ENCODE measurements around the gene MRM3.
"Not testable (repeated sequence)": the region's sequence is repeated elsewhere in the genome, so short reads cannot be mapped to it uniquely, and the experiment has no call there.

Gene MRM3

DNA sequence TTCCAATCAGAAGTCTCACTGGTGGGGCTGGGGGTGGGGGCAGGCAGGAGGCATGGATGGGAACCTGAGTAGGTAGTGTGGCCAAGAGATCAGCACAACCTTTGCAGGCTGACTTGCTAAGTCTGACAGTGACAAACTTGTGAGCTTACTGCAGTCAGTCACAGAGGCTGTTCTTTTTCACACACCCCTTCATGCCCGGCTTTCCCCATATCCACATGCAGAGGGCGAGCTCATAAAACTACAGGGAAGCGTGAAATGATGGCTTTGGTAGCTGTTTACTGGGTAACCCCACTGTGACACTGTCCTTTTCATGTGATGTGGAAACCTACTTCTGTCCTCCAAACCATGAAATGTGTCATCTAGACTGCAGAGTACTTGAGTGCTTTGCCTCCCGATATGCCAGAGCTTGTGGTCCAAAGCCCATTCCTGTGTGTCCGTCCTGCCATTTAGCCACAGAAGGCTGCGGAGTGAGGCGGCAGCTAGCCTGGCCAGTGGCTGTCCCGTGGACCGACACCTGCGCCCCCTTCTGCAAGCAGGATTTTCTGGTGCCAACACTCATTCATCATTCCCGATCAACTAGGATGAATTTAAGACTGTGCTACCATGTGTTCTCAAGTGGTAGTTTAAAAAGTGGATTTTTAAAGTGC, 39.9 kb upstream of the MRM3 start:
- no peak for DNase-seq (ENCODE audit: low read depth in 2 of 2)
- TF ChIP-seq, protein P1, sequence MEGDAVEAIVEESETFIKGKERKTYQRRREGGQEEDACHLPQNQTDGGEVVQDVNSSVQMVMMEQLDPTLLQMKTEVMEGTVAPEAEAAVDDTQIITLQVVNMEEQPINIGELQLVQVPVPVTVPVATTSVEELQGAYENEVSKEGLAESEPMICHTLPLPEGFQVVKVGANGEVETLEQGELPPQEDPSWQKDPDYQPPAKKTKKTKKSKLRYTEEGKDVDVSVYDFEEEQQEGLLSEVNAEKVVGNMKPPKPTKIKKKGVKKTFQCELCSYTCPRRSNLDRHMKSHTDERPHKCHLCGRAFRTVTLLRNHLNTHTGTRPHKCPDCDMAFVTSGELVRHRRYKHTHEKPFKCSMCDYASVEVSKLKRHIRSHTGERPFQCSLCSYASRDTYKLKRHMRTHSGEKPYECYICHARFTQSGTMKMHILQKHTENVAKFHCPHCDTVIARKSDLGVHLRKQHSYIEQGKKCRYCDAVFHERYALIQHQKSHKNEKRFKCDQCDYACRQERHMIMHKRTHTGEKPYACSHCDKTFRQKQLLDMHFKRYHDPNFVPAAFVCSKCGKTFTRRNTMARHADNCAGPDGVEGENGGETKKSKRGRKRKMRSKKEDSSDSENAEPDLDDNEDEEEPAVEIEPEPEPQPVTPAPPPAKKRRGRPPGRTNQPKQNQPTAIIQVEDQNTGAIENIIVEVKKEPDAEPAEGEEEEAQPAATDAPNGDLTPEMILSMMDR (IDR thresholded peaks at IDR 0.05; ENCODE audit: low read depth, low read length), result no peak
- no peak overlapping the region for H3K4me3 ChIP-seq (replicated peaks in 1 of 2; ENCODE audit: low read depth in 2 of 2, low read length in 2 of 2)

DNA sequence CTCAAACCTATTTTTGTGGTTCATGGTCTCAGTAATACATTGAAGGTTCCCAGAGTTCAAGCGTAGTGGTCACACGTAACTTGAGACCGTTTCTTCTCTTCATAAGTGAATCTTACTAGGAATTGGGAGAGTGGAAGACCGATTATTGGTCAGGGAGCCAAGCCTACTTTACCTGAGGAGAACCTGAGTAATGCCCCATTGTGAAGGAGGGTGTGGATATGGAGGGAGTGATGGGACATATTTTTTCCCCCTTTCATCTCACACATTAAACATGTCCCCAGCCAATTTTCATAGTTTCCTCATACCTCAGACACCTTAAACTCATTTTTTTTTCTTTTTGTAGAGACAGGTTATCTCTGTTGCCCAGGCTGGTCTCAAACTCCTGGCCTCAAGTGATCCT, 39.0 kb upstream of the MRM3 start:
- no peak for DNase-seq (ENCODE audit: low read depth in 2 of 2)
- TF ChIP-seq, protein P1 (IDR thresholded peaks at IDR 0.05; ENCODE audit: low read depth, low read length), result no peak
- H3K4me3 ChIP-seq (replicated peaks in 1 of 2; ENCODE audit: low read depth in 2 of 2, low read length in 2 of 2), result no peak overlapping the region

DNA sequence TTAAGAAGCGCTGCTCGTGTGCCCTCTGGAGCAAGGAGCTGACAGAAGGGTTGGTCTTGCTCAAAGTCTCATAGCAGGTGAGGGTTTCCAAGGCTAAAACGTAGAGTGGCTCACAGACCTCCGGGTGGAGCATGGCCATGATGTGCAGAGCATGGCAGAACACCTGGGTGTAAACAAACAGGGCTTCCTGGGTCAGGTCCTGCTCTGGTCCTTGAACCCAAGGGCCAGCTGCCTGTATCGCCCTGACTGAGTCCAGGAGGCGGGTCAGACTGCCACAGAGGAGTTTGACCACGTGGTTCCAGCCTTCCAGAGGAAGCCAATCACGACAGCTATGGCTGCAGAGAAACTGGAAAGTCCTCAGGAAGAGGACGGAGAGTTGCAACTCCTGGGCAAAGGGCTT, 37.2 kb upstream of the MRM3 start:
- no peak overlapping the region for H3K4me3 ChIP-seq (replicated peaks in 1 of 2; ENCODE audit: low read depth in 2 of 2, low read length in 2 of 2)
- DNase-seq (ENCODE audit: low read depth in 2 of 2), result no peak
- TF ChIP-seq, protein P1 (IDR thresholded peaks at IDR 0.05; ENCODE audit: low read depth, low read length), result no peak

DNA sequence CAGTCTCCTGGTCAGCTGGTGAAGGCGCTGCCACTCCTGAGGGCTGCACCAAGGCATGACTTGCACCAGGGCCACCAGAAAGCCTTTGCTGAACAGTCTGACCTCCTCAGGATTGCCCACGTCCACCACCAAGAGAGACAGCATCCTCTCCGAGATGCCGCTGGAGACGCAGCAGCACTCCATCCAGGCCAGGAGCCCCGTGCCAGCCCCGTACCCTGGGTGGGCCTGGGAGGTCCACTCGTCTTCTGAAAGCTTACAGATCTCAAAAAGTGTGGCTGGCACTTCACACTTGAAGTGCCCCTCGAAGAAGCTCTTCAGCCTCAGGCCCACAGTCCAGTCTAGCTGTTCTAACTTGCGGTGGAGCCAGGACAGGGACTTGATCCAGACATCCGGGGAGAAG, 36.7 kb upstream of the MRM3 start:
- no peak overlapping the region for H3K4me3 ChIP-seq (replicated peaks in 1 of 2; ENCODE audit: low read depth in 2 of 2, low read length in 2 of 2)
- TF ChIP-seq, protein P1 (IDR thresholded peaks at IDR 0.05; ENCODE audit: low read depth, low read length), result no peak
- DNase-seq (ENCODE audit: low read depth in 2 of 2), result no peak

DNA sequence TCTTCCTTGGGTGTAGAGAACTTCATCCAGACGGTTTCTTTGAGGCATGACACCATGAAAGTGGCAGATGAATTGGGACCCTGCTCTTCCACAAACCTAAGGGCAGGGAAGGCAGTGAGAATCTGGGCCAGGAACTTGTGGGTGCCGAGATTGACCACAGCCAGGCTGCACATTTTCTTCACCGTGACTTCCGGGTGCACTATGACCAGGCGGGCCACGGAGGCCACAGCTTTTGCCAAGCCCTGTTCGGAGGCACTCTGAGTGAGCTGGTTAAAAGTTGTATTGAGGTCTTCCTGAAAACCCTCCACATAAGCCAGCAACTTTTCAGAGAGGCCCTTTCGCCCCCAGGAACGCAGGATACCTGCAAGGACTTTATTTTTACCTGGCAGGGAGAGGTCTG, 36.0 kb upstream of the MRM3 start:
- DNase-seq (ENCODE audit: low read depth in 2 of 2), result no peak
- TF ChIP-seq, protein P1 (IDR thresholded peaks at IDR 0.05; ENCODE audit: low read depth, low read length), result no peak
- H3K4me3 ChIP-seq (replicated peaks in 1 of 2; ENCODE audit: low read depth in 2 of 2, low read length in 2 of 2), result no peak overlapping the region

DNA sequence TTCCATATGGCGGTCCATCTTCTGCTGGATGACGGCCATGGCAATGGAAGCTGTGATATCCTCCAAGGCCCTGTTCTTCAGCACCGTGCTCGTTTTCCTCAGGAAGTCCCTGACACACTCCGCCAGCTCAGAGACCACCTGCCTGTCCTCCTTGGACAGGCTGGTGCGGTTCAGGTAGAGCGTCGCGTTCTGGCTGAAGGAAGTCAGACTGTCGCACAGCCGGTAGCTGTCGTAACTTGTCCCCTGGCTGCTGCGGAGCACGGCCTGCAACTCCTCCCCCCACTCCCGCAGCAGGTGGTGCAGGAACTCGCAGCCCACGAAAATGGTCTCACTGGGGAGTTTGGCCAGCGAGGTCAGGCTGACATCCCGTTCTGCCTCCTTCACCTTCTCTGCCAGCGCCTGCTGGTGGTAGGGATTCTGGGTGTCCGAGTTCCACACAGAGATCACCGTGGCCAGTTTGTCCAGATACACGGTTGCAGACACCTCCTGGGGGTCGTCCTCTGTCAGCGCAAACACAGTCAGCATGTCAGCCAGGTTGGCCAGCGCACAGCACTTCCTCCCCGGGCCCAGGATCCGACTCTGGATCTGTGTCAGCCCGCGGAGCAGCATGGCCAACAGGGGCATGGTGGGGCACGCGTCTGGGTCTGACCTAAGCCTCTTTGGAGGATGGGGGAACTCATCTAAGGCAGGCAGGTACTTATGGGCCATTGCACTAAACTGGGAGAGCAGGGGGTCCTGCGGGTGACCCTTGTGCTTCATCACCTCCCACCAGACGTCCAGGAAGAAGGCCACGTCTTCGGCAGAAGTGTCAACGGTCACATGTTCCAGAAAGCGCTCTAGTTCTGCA, 35.1 kb upstream of the MRM3 start:
- no peak overlapping the region for H3K4me3 ChIP-seq (replicated peaks in 1 of 2; ENCODE audit: low read depth in 2 of 2, low read length in 2 of 2)

DNA sequence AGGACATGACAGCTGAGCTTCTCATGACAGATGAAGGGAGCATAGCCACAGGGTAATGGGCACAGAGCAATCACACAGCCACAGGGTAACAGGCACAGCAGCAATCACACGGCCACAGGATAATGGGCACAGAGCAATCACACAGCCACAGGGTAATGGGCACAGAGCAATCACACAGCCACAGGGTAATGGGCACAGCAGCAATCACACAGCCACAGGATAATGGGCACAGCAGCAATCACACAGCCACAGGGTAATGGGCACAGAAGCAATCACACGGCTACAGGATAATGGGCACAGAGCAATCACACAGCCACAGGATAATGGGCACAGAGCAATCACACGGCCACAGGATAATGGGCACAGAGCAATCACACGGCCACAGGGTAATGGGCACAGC, 33.5 kb upstream of the MRM3 start:
- H3K4me3 ChIP-seq (replicated peaks in 1 of 2; ENCODE audit: low read depth in 2 of 2, low read length in 2 of 2); DNase-seq (ENCODE audit: low read depth in 2 of 2): not testable (repeated sequence)

More for the DNA sequence above, 35.1 kb upstream of the MRM3 start:
- TF ChIP-seq, protein P1 (IDR thresholded peaks at IDR 0.05; ENCODE audit: low read depth, low read length), result no peak
- DNase-seq (ENCODE audit: low read depth in 2 of 2), result no peak

DNA sequence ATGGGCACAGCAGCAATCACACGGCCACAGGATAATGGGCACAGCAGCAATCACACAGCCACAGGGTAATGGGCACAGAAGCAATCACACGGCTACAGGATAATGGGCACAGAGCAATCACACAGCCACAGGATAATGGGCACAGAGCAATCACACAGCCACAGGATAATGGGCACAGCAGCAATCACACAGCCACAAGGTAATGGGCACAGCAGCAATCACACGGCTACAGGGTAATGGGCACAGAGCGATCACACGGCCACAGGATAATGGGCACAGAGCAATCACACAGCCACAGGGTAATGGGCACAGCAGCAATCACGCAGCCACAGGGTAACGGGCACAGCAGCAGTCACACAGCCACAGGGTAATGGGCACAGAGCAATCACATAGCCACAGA, 32.8 kb upstream of the MRM3 start:
- not testable (repeated sequence) for DNase-seq (ENCODE audit: low read depth in 2 of 2); H3K4me3 ChIP-seq (replicated peaks in 1 of 2; ENCODE audit: low read depth in 2 of 2, low read length in 2 of 2)
